Activated T-helper 1 cell treated with anti-CD3 and anti-CD28 coated beads, Interleukin-12 subunit alpha, Interleukin-12 subunit beta, Interleukin-2, Interleukin-4 antibody, amounts not matched to agents 30 ng/mL and 10 ng/mL and 1 ng/mL, durations not matched to agents 14 hours and 24 hours and 36 hours (primary cell): ENCODE results near the gene LRP1B. TPM values are rescaled to one million over a fixed set of nuclear protein-coding genes. Genes with fewer than 3 reads are reported as not detected.

ENCODE experiments used
- DNase-seq: peaks from one replicate; pipeline ENCODE4 v3.0.0; 2021; ENCODE audit warnings: low spot score
- H3K27ac Mint-ChIP-seq: one replicate; pipeline ENCODE4 v1.8.0; 2021; ENCODE audit warnings: mild to moderate bottlenecking, mixed read lengths
- H3K27me3 Mint-ChIP-seq: one replicate; pipeline ENCODE4 v1.8.0; 2022; ENCODE audit warnings: mild to moderate bottlenecking, moderate library complexity, mixed read lengths; ENCODE audit not compliant: insufficient read depth
- H3K36me3 Mint-ChIP-seq: one replicate; pipeline ENCODE4 v1.8.0; 2021; ENCODE audit warnings: low read depth, mixed read lengths
- H3K4me1 Mint-ChIP-seq: one replicate; pipeline ENCODE4 v1.8.0; 2021; ENCODE audit warnings: low read depth, mixed read lengths
- H3K4me3 Mint-ChIP-seq: one replicate; pipeline ENCODE4 v1.8.0; 2021; ENCODE audit warnings: mild to moderate bottlenecking, moderate library complexity, mixed read lengths
- H3K9me3 Mint-ChIP-seq: one replicate; pipeline ENCODE4 v1.8.0; 2021; ENCODE audit warnings: mixed read lengths
- intact Hi-C: fragments of 100-400 bp; cut with micrococcal nuclease; formaldehyde crosslinking; loops from one replicate; pipeline ENCODE4 v1.15.1; 2024
- total RNA-seq: library from RNA; stranded (reverse); gene quantifications from 2 replicates; pipeline ENCODE4 v1.2.3, GENCODE V29; 2022

LRP1B gene
- total RNA-seq, 1 donor from 2014 or later = not detected

GRCh38 chr2:141724426-141724825 lies 406.4 kb downstream of the LRP1B start:
- no peak overlapping the region for H3K4me3 Mint-ChIP-seq
- H3K9me3 Mint-ChIP-seq = peaks cover 6% of the 10 kb centered on the region
- no peaks in the 10 kb centered on the region for H3K4me1 Mint-ChIP-seq
- intact Hi-C loops = no loop called here
- no peak overlapping the region for H3K27ac Mint-ChIP-seq
- H3K36me3 Mint-ChIP-seq = no peaks in the 10 kb centered on the region
- no peaks in the 10 kb centered on the region for H3K27me3 Mint-ChIP-seq
- no peak for DNase-seq

- Mint-ChIP-seq H3K36me3 (no peaks in the 10 kb centered on the region), H3K4me3 (no peak overlapping the region), H3K9me3 (peaks cover 2% of the 10 kb centered on the region)
These were observed 407.0 kb downstream of the LRP1B start for GRCh38 chr2:141723814-141724213.

GRCh38 chr2:141720476-141720875 lies 410.3 kb downstream of the LRP1B start:
- no peaks in the 10 kb centered on the region for H3K36me3 Mint-ChIP-seq
- no peak overlapping the region for H3K27ac Mint-ChIP-seq
- no peaks in the 10 kb centered on the region for H3K9me3 Mint-ChIP-seq
- H3K27me3 Mint-ChIP-seq = no peaks in the 10 kb centered on the region
- no peak for DNase-seq
- no peaks in the 10 kb centered on the region for H3K4me1 Mint-ChIP-seq
- H3K4me3 Mint-ChIP-seq = no peak overlapping the region
- intact Hi-C loops = no loop called here

More at GRCh38 chr2:141723814-141724213, 407.0 kb downstream of the LRP1B start:
- intact Hi-C loops = no loop called here
- DNase-seq = no peak
- no peak overlapping the region for H3K27ac Mint-ChIP-seq
- no peaks in the 10 kb centered on the region for H3K4me1 Mint-ChIP-seq
- H3K27me3 Mint-ChIP-seq = no peaks in the 10 kb centered on the region

- Mint-ChIP-seq H3K36me3 (no peaks in the 10 kb centered on the region), H3K27ac (no peak overlapping the region), H3K27me3 (no peaks in the 10 kb centered on the region), H3K4me1 (no peaks in the 10 kb centered on the region), H3K9me3 (no peaks in the 10 kb centered on the region), H3K4me3 (no peak overlapping the region)
- intact Hi-C loops = no loop called here
- no peak for DNase-seq
These were observed 416.3 kb downstream of the LRP1B start for GRCh38 chr2:141714496-141714895.

- intact Hi-C loops = no loop called here
- no peak overlapping the region for H3K4me3 Mint-ChIP-seq
- no peaks in the 10 kb centered on the region for H3K27me3 Mint-ChIP-seq
- DNase-seq = no peak
- no peaks in the 10 kb centered on the region for H3K9me3 Mint-ChIP-seq
- H3K36me3 Mint-ChIP-seq = no peaks in the 10 kb centered on the region
- no peak overlapping the region for H3K27ac Mint-ChIP-seq
- no peaks in the 10 kb centered on the region for H3K4me1 Mint-ChIP-seq
These were observed 419.2 kb downstream of the LRP1B start for GRCh38 chr2:141711627-141712026.

- no peaks in the 10 kb centered on the region for H3K27me3 Mint-ChIP-seq
- H3K9me3 Mint-ChIP-seq = no peaks in the 10 kb centered on the region
- no peaks in the 10 kb centered on the region for H3K36me3 Mint-ChIP-seq
- H3K4me1 Mint-ChIP-seq = no peaks in the 10 kb centered on the region
- H3K4me3 Mint-ChIP-seq = no peak overlapping the region
- no peak for DNase-seq
- intact Hi-C loops = no loop called here
- no peak overlapping the region for H3K27ac Mint-ChIP-seq
These were observed 420.1 kb downstream of the LRP1B start for GRCh38 chr2:141710589-141711239.

GRCh38 chr2:141709756-141710155 lies 421.1 kb downstream of the LRP1B start:
- intact Hi-C loops = no loop called here
- Mint-ChIP-seq H3K4me1 (no peaks in the 10 kb centered on the region), H3K27ac (no peak overlapping the region), H3K9me3 (no peaks in the 10 kb centered on the region), H3K27me3 (no peaks in the 10 kb centered on the region), H3K36me3 (no peaks in the 10 kb centered on the region), H3K4me3 (no peak overlapping the region)
- DNase-seq = no peak

- Mint-ChIP-seq H3K4me3 (no peak overlapping the region), H3K27me3 (no peaks in the 10 kb centered on the region), H3K36me3 (no peaks in the 10 kb centered on the region), H3K27ac (no peak overlapping the region), H3K4me1 (no peaks in the 10 kb centered on the region), H3K9me3 (no peaks in the 10 kb centered on the region)
- DNase-seq = no peak
- intact Hi-C loops = no loop called here
These were observed 423.3 kb downstream of the LRP1B start for GRCh38 chr2:141707486-141707885.

GRCh38 chr2:141704541-141704940 lies 426.3 kb downstream of the LRP1B start:
- Mint-ChIP-seq H3K27me3 (no peaks in the 10 kb centered on the region), H3K4me1 (no peaks in the 10 kb centered on the region), H3K27ac (no peak overlapping the region), H3K36me3 (no peaks in the 10 kb centered on the region), H3K4me3 (no peak overlapping the region), H3K9me3 (no peaks in the 10 kb centered on the region)
- intact Hi-C loops = no loop called here
- no peak for DNase-seq

- Mint-ChIP-seq H3K27ac (no peak overlapping the region), H3K9me3 (no peaks in the 10 kb centered on the region), H3K36me3 (no peaks in the 10 kb centered on the region), H3K27me3 (no peaks in the 10 kb centered on the region), H3K4me3 (no peak overlapping the region), H3K4me1 (no peaks in the 10 kb centered on the region)
- DNase-seq = no peak
- intact Hi-C loops = no loop called here
These were observed 427.3 kb downstream of the LRP1B start for GRCh38 chr2:141703501-141703900.

GRCh38 chr2:141701618-141702017 lies 429.2 kb downstream of the LRP1B start:
- Mint-ChIP-seq H3K4me1 (no peaks in the 10 kb centered on the region), H3K36me3 (no peaks in the 10 kb centered on the region), H3K9me3 (no peaks in the 10 kb centered on the region), H3K27me3 (no peaks in the 10 kb centered on the region), H3K4me3 (no peak overlapping the region), H3K27ac (no peak overlapping the region)
- DNase-seq = no peak
- intact Hi-C loops = no loop called here

- H3K27ac Mint-ChIP-seq = no peak overlapping the region
- H3K4me1 Mint-ChIP-seq = no peaks in the 10 kb centered on the region
- no peak for DNase-seq
- no peak overlapping the region for H3K4me3 Mint-ChIP-seq
- H3K27me3 Mint-ChIP-seq = no peaks in the 10 kb centered on the region
- H3K36me3 Mint-ChIP-seq = no peaks in the 10 kb centered on the region
- no peaks in the 10 kb centered on the region for H3K9me3 Mint-ChIP-seq
- intact Hi-C loops = no loop called here
These were observed 431.2 kb downstream of the LRP1B start for GRCh38 chr2:141699573-141699972.

- Mint-ChIP-seq H3K36me3 (no peaks in the 10 kb centered on the region), H3K27me3 (no peaks in the 10 kb centered on the region), H3K4me1 (no peaks in the 10 kb centered on the region), H3K27ac (no peak overlapping the region), H3K9me3 (no peaks in the 10 kb centered on the region), H3K4me3 (no peak overlapping the region)
- intact Hi-C loops = no loop called here
- DNase-seq = no peak
These were observed 432.3 kb downstream of the LRP1B start for GRCh38 chr2:141698500-141698899.

- Mint-ChIP-seq H3K27ac (no peak overlapping the region), H3K4me3 (no peak overlapping the region), H3K9me3 (no peaks in the 10 kb centered on the region), H3K4me1 (no peaks in the 10 kb centered on the region), H3K27me3 (no peaks in the 10 kb centered on the region), H3K36me3 (no peaks in the 10 kb centered on the region)
- DNase-seq = no peak
- intact Hi-C loops = no loop called here
These were observed 433.8 kb downstream of the LRP1B start for GRCh38 chr2:141697035-141697434.
